ENCODE results near the gene NOCT. TPM values are rescaled to one million over a fixed set of nuclear protein-coding genes. Genes with fewer than 3 reads are reported as not detected.

Gene NOCT
- total and polyA plus RNA-seq, 2 of the 8 experiments (the other 6 are each of a cell fraction or from before 2014, with no cell fraction given) = 10.4 to 45.5 TPM

- H3K23me2 ChIP-seq (ENCODE audit: low read depth, low read length) = no peaks in the 10 kb centered on the region
- no peak overlapping the region for H3K9ac ChIP-seq (replicated peaks in 1 of 4; ENCODE audit: extremely low read depth in 1 of 4, low read depth in 3 of 4, low read length in 3 of 4)
- peaks cover 3% of the 10 kb centered on the region for H3K79me1 ChIP-seq (ENCODE audit: low read depth, low read length)
- 0 out of 2 replicates have a peak overlapping the region, but pooled peaks have one; percentile 44 for H2BK12ac ChIP-seq (ENCODE audit: low read depth, low read length)
- H3K23ac ChIP-seq (ENCODE audit: insufficient read length) = no peak overlapping the region
- no peak overlapping the region for H3K14ac ChIP-seq (ENCODE audit: insufficient read length)
- ChIA-PET POLR2A (ENCODE audit: partially characterized antibody) (interaction anchor here (1.2 to 4.6 kb wide), 4 partner anchors 8 to 55 kb away, joined by 3 to 39 read pairs (median 3); partner anchors contain the start of gene NOCT), CTCF (ENCODE audit: partially characterized antibody) (interaction anchor here (0.8 to 5.2 kb wide), 10 partner anchors 8 to 483 kb away, joined by 3 to 39 read pairs (median 4); partner anchors contain the start of gene NOCT)
- H3K56ac ChIP-seq (replicated peaks; ENCODE audit: insufficient read length, low read depth, low read length) = no peak overlapping the region
- no peak for FAIRE-seq
- no peak overlapping the region for H2BK15ac ChIP-seq (ENCODE audit: low read length)
- H3K4me1 ChIP-seq (replicated peaks in 1 of 4; ENCODE audit: control insufficient read depth in 3 of 4, insufficient read depth in 4 of 4, low read length in 3 of 4) = peaks cover 1 to 8% (median 5%) of the 10 kb centered on the region in 4 experiments; a peak in 5 of 7 replicates
- 0 out of 2 replicates have a peak overlapping the region, but pooled peaks have one; percentile 54 for H2BK5ac ChIP-seq (ENCODE audit: low read depth, low read length)
- H3K9me3 ChIP-seq (ENCODE audit: insufficient read depth in 2 of 2, low read depth in 1 of 2, low read length in 1 of 2) = no peaks in the 10 kb centered on the region; a peak in 1 of 4 replicates
- H2AK5ac ChIP-seq (ENCODE audit: low read depth, low read length) = no peak overlapping the region
- H2BK20ac ChIP-seq (ENCODE audit: low read length) = no peak overlapping the region
- no peak overlapping the region for H3K18ac ChIP-seq (ENCODE audit: extremely low read depth, low read length)
- H2BK120ac ChIP-seq (replicated peaks; ENCODE audit: low read depth, low read length) = no peak overlapping the region
- no peaks in the 10 kb centered on the region for H3K27me3 ChIP-seq (replicated peaks in 1 of 4; ENCODE audit: control insufficient read depth in 3 of 4, extremely low read depth in 1 of 4, insufficient read depth in 3 of 4, low read length in 3 of 4)
- H4K20me1 ChIP-seq (replicated peaks in 1 of 2; ENCODE audit: control insufficient read depth in 1 of 2, insufficient read depth in 2 of 2, low read length in 2 of 2) = peaks cover 20% of the 10 kb centered on the region in 2 experiments
- WGBS, 2 experiments (ENCODE audit: extremely low coverage in 1 of 2, insufficient coverage in 1 of 2, insufficient read length in 1 of 2, insufficient replicate concordance in 2 of 2, low coverage in 1 of 2, low lambda C conversion rate in 2 of 2, missing lambda C conversion rate in 1 of 2) = 88% methylated on average over 11 of the region's 11 CpGs; no CpG with 5 or more reads in 1 of the 2 experiments
- no peak overlapping the region for H3K27ac ChIP-seq (ENCODE audit: low read depth, low read length)
- no peak for DNase-seq (ENCODE audit: low read depth in 1 of 2, low spot score in 2 of 2)
- H4K8ac ChIP-seq (ENCODE audit: extremely low read depth, insufficient read depth, low read length) = no peak overlapping the region
- H3K4me2 ChIP-seq (ENCODE audit: insufficient read depth in 1 of 2, low read depth in 2 of 2, low read length in 2 of 2) = no peak overlapping the region; a peak in 1 of 4 replicates
- peaks cover 39 to 95% of the 10 kb centered on the region in 2 experiments for H3K79me2 ChIP-seq (ENCODE audit: control insufficient read depth in 1 of 2, insufficient read depth in 2 of 2, low read length in 2 of 2)
- no peak overlapping the region for H2AFZ ChIP-seq (ENCODE audit: low read length)
- no peak overlapping the region for H3K4me3 ChIP-seq (ENCODE audit: extremely low read depth in 1 of 4, insufficient read depth in 2 of 4, low read depth in 3 of 4, low read length in 4 of 4)
- no peak overlapping the region for H3K4ac ChIP-seq (replicated peaks; ENCODE audit: insufficient read length, low read depth, low read length)
- H4K5ac ChIP-seq (ENCODE audit: insufficient read length, low read depth, low read length) = no peak overlapping the region
- TF ChIP-seq TEAD4 (IDR thresholded peaks at IDR 0.05; ENCODE audit: low read depth, low read length) (no peak), POLR2AphosphoS5 (IDR thresholded peaks at IDR 0.05; ENCODE audit: low read depth, low read length) (peak; percentile 25; the same call in 1 of the 2 replicates)
- H4K91ac ChIP-seq (replicated peaks; ENCODE audit: insufficient read length, low read length) = no peak overlapping the region
- no peaks in the 10 kb centered on the region; a peak in 1 of 8 replicates for H3K36me3 ChIP-seq (ENCODE audit: control insufficient read depth in 2 of 4, insufficient read depth in 4 of 4, low read length in 3 of 4)
Measured at GRCh38 chr4:139028191-139028661, 12.6 kb downstream of the NOCT start.

All from H1 (cell line).